NCI-H2029 (cell line): ENCODE results near the gene CHRM4.

Experiments
- DNase-seq: peaks from one replicate; lab custom pipeline; 2025; lab: John Stamatoyannopoulos, UW

CHRM4 gene

DNA sequence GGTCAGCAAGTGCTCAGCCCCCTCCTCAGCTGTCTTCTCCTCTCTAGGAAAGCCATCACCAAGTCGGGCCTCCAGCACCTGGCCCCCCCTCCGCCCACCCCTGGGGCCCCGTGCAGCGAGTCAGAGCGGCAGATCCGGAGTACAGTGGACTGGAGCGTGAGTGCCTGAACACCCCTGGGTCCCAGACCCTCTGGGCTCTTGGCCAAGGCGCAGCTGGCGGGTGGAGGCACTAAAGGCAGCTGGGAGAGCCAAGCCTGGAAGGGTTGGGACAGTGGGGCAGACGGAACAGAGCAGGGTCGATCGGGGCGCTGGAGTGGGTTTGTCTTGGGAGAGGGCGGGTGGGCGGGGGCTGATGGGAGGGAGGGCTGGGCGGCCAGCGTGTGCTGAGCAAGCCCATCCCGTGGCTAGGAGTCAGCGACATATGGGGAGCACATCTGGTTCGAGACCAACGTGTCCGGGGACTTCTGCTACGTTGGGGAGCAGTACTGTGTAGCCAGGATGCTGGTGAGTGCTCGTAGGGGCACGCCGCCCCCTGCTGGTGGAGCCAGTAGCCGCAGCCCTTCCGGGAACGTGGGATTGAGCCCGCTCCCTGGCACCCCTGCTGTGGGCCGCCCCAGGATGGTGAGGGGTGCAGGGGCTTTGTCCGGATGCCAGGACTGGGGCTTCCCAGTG, 24.2 kb downstream of the CHRM4 start:
- no peak for DNase-seq

- DNase-seq, result no peak
These were observed 24.9 kb downstream of the CHRM4 start for GRCh38 chr11:46366661-46367161.

DNA sequence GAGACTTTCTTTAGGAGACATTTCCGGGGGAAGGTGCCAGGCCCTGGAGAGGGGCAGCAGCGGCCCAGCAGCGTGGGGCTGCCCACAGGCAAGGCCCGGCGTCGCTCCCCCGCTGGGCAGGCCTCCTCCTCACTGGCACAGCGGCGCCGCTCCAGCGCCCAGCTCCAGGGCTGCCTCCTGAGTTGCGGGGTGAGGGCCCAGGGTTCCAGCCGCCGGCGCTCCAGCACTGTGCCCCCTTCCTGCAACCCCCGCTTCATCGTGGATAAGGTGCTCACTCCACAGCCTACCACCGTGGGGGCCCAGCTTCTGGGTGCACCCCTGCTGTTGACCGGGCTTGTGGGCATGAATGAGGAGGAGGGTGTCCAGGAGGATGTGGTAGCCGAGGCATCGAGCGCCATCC, 25.3 kb downstream of the CHRM4 start:
- no peak for DNase-seq

GRCh38 chr11:46364791-46365190, 26.8 kb downstream of the CHRM4 start:
- no peak for DNase-seq

DNA sequence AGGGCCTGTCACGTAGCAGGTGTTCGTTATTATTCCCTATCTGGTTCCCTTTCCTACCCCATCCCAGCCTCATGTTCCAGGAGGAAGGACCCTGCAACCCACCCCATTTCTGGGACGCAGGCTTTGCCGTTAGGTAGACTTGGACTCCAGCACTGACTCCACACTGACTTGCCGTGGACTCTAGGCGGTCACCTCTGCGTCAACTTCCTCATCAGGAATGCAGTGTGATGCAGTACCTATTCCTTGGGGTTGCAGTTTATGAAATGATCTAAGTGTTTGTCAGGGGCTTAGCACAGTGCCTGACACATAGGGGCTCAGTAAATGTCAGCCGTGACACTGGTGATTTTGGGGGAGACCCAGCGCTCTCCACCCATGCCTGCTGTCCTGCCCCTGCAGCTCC, 27.5 kb downstream of the CHRM4 start:
- no peak for DNase-seq

- DNase-seq, result no peak
These were observed 28.0 kb downstream of the CHRM4 start for GRCh38 chr11:46363455-46364005.

GRCh38 chr11:46363031-46363407, 28.6 kb downstream of the CHRM4 start:
- no peak for DNase-seq

DNA sequence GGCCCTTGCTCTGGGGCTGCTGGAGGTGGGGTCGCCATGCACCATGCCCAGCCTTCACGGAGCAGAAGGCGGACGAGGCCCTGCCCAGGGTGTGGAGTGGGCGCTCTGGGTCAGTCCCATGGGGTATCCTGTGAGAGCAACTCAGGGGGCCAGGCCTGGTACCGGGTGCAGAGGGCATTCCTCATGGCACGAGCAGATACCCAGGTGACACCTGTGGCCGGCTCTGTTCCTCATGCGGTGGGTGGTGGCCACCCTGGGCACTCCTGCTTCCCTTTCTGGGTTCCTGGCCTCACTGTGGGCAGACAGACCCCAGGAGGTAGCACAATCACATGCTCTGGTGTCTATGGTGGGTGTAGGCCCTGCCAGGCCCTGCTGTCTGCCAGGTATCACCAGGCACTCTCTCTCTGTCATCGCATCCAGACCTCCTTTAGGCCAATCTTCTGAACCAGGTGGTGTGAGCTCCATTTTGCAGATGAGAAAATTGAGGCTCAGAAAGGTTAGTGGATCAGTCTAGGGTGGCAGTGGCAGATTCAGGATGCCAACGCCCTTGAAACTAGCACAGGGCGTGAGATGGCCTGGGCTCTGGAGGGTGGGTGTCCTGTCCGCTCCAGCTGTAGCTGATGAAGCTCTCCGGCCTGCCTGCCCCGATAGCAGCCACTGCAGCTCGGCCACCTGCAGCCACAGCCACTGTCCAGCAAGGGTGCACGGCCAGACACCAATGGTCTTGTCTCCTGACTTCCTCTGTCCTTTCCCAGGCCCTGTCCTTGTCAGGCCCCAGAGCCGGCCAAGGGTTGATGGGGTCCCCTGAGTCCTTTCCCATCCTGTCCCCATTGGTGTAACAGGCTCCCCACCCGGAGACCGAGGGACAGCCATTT, 29.2 kb downstream of the CHRM4 start:
- no peak for DNase-seq

DNA sequence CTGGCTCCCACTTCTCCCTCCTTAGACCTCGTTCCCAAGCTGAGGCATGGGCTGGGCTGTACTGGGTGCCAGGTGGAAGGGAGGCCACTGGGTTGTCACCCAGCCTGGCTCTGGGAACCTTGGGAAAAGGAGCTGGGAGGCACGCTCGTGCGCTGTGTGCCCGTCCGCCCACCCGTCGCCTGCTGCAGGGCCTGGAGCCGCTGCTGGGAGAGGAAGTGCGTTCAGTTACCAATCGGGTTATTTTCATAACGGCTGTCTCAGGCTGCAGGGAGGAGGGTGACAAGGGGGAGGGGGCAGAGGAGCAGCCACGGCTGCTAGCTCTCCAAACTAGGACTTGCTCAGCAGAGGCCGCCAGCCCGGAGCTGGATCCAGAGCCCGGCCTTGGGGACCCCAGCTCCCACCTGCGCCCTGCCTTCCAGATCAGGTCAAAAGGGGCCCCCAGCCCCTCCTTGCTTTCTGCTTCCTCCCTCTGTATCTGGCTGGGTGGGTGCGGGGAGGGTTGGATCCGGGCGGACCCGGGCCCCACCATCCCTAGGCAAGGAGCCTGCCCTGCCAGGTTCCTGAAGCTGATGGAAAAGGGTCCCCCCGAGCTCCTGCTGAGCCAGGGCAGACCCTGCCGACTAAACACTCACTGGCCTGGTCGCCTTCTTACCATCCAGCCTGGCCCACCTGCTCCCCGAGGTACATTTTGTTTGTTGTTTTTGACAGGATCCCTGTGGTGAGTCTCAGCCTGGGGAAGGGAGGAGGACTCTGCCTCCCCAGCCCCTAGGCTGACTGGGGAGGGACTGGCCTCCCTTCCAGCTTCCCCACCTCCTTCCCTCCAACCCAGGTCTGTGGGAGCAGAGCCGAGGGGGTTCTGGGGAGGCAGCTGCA, 30.1 kb downstream of the CHRM4 start:
- DNase-seq, result no peak

GRCh38 chr11:46360878-46361277, 30.7 kb downstream of the CHRM4 start:
- no peak for DNase-seq

- DNase-seq, result no peak
These were observed 31.6 kb downstream of the CHRM4 start for GRCh38 chr11:46359953-46360352.

DNA sequence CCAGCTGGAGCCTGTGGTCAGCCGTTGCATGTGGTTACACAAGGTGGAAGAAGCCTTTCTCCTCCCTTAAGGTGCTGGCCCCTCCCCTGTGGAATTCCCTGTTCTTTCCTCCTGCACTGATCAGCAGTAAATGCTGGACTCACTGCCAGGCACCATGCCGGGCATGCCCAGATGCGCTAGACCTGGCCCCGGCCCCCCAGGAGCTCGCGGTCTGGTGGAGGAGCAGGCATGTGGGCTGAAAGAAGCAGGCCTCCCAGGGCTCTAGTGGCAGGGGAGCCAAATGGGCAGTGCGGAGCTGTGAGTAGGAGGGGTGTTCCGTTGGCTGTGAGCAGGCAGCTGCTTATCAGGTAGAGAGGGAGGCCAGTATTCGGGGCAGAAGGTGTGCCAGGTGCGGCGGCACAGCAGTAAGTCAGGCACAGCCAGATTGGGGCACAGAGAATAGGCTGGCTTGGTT, 34.1 kb downstream of the CHRM4 start:
- no peak for DNase-seq

- DNase-seq, result no peak
These were observed 34.6 kb downstream of the CHRM4 start for GRCh38 chr11:46356924-46357482.

- no peak for DNase-seq
These were observed 37.9 kb downstream of the CHRM4 start for GRCh38 chr11:46353698-46354097.

DNA sequence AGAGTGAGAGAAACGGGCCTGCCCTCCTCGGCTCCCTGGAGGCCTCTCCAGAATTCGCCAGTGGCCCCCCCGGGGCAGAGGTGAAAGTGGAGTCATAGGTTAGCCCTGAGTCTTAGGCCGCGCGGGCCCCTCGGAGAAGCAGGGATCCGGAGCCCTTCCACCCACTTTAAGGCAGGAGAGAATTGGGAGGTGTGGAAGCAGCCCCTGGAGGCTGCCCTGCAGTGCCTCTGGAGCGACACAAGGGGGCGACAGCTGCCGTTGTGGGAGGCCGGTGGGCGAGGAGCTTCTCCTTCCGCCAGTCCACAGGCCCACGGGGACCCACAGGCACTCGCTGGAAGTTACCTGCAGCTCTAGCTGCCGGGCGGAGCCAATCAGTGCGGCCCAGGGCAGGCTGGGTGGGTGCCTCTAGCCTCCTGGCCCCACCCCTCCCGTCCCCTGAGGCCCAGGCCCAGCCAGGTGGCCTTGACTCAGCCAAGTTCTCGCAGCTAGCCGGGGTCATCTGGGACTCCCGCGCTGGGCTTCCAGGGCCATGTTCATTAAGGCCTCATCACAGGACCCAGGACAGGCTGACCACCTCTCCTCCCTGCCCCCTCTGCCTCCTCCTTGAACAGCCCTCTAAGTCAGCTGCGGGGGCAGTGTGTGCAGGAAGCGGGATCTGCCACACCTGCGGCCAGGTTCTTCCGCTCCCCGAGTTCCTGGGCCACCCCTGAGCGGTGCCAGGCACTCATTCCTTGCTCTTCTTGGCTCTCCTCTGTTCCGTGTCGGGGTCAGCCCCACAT, 39.3 kb downstream of the CHRM4 start:
- no peak for DNase-seq

DNA sequence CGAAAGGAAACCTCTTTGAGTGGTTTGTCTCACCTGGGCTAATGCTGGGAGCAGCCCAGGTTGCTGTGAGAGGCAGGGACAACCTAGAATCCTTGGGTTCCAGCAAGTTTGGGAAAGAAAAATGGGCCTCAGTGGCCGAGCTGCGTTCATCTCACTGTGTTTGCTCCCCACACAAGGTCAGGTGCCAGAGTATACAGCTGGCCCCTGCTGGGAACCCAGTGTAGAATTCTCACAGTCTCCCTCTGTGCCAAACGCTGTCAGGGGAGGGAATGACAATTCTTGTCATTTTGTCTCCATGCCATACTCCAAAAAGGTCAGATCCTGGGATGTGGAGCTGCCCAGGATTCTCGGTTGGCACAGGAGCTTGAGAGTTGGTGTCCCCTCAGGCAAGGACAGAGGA, 40.0 kb downstream of the CHRM4 start:
- no peak for DNase-seq

DNA sequence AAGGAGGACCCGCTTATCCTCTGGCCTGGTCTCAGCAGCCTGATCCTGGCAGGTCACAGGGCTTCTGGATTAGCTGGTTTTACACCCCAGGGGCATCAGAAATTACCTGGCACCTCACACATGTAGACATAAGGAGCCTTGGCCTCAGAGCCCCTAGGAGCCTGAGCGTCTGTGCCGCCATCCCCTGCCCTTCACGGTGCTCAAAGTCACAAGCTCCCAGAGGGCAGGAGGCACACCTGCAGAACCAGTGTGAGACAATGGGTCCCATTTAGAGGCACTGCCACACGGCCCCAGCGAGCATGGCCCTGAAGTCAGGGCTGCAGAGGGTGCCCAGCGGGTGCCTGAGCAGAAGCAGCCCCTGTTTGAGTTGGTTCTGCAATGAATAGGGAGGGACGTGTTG, 40.4 kb downstream of the CHRM4 start:
- no peak for DNase-seq

DNA sequence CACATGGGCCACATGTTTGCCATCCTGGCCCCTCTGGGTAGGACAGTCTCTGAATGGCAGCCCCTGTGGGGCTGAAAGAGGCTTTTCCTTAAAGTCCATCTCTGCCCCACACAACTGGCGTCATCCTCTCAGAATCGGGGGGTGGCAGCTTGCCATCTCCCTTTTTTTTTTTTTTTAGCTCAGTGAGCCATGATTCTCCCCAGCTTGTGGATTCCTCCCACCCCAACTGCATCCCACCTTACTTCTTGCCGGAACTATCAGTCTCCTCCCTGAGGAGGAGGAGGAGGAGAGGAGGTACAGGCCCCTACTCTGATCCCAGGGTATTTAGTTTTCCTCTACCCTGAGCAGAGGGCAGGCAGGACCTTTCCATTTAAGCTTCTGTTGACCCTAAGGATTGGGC, 40.9 kb downstream of the CHRM4 start:
- no peak for DNase-seq

DNA sequence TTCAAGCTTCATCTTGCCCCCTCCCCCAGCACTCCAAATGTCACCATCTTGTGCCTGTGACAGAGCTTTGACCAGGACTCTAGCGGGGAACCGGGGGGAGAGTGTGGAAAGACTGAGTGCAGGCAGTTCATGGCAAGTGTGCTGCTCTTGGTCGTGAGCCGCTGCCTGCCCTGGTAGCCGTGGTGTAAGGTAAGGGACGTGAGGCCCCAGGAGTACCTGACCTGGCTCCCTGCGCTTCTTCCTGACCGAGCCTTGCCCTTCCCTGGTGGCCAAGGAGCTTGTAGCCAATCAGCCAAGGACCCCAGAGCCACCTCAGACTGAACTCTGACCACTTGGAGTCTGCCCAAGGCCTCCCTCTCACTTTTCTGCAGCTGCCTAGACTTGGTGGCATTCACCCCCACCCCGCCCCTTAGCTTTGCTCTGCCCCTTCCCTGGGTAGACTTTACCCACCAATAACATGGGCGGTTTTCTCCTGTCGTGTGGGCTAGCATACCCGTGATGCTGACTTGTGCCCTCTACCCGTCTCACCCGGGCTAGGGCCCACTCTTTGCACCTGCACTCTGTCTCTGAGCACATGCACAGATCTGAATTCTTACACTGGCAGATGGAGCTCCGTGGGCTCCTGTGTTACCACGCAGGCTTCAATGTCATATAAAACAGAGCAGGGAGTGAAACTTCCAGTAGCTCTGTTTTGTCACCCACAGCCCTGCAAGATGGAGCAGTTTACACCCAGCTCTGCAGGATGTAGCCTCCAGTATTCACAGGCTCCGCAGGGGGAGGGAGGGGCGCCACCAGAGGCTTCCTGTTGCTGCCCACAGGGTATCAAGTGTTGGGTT, 42.8 kb downstream of the CHRM4 start:
- no peak for DNase-seq
